Endothelial cell of umbilical vein (primary cell): ENCODE results near the gene TNS1. TPM values are rescaled to one million over a fixed set of nuclear protein-coding genes. Genes with fewer than 3 reads are reported as not detected.

Experiments
- BruUV-seq: library from RNA; stranded (reverse); fragments of 400-500 nt; replicated peaks from 2 replicates; lab custom pipeline; 2021; lab: Mats Ljungman, UMichigan
- CTCF ChIA-PET: fragments of 300-600, 350-600 bp; sonication (Branson Sonifier 250); formaldehyde crosslinking; loops from one replicate; lab custom pipeline; 2021; ENCODE audit warnings: antibody characterized with exemption, inconsistent platforms; lab: Charles Lee
- POLR2A ChIA-PET: fragments of 300-600, 350-600 bp; sonication (Branson Sonifier 250); formaldehyde crosslinking; loops from one replicate; lab custom pipeline; 2021; ENCODE audit warnings: antibody characterized with exemption, inconsistent platforms; lab: Charles Lee
- DNase-seq: peaks from one replicate; pipeline ENCODE4 v3.0.0-alpha.2; 2011; ENCODE audit warnings: low read depth, low spot score
- FAIRE-seq: peaks from 2 replicates; lab custom pipeline; 2011; peaks lifted over from hg19 to GRCh38; lab: Jason Lieb, UNC
- H2AFZ ChIP-seq: 2 replicates; pipeline ENCODE4 v1.6.0; 2012; ENCODE audit warnings: low read depth, low read length, control low read depth, inconsistent platforms
- H3K27ac ChIP-seq: 2 replicates; pipeline ENCODE4 v1.5.1; 2011; ENCODE audit warnings: low read depth, mild to moderate bottlenecking, control low read depth, low read length, moderate library complexity; ENCODE audit not compliant: insufficient read depth
- H3K27me3 ChIP-seq, 2 experiments: 2 replicates each; pipeline versions ENCODE4 v1.6.0 to v1.6.1; 2011; ENCODE audit warnings: low read length in 2 of 2, mixed read lengths in 1 of 2; ENCODE audit not compliant: control insufficient read depth in 2 of 2, insufficient read depth in 2 of 2
- H3K36me3 ChIP-seq, 2 experiments: 2 replicates in 1 of 2; 3 replicates in 1 of 2; pipeline ENCODE4 v1.5.1; 2011; ENCODE audit warnings: low read length in 2 of 2, mild to moderate bottlenecking in 1 of 2, moderate library complexity in 1 of 2; ENCODE audit not compliant: control insufficient read depth in 2 of 2, insufficient read depth in 2 of 2; ENCODE audit errors: extremely low read depth in 1 of 2
- H3K4me1 ChIP-seq: 3 replicates; pipeline ENCODE4 v1.5.1; 2011; ENCODE audit warnings: mild to moderate bottlenecking, low read length; ENCODE audit not compliant: control insufficient read depth, insufficient read depth; ENCODE audit errors: extremely low read depth
- H3K4me2 ChIP-seq: 2 replicates; pipeline ENCODE4 v1.6.1; 2011; ENCODE audit warnings: low read length, control low read depth, mixed read lengths; ENCODE audit not compliant: insufficient read depth
- H3K4me3 ChIP-seq, 3 experiments: fragments of 200-600 bp in 1 of 3; sonication (generic), shearing (Covaris generic) in 1 of 3; replicated peaks in 1 of 3; 2 replicates each; pipeline ENCODE4 v1.5.1; 2011 to 2016; ENCODE audit warnings: control low read depth in 3 of 3, low read length in 3 of 3, mild to moderate bottlenecking in 2 of 3, inconsistent platforms in 1 of 3, low read depth in 1 of 3, moderate library complexity in 1 of 3; ENCODE audit not compliant: insufficient read depth in 1 of 3
- H3K79me2 ChIP-seq: 2 replicates; pipeline ENCODE4 v1.6.0; 2012; ENCODE audit warnings: low read length, inconsistent platforms; ENCODE audit not compliant: control insufficient read depth, insufficient read depth
- H3K9ac ChIP-seq: replicated peaks from 2 replicates; pipeline ENCODE3; 2011; ENCODE audit warnings: low read length, control low read depth; ENCODE audit not compliant: insufficient read depth; ENCODE audit errors: extremely low read depth
- H3K9me1 ChIP-seq: replicated peaks from 3 replicates; pipeline ENCODE4 v1.6.0; 2011; ENCODE audit warnings: mild to moderate bottlenecking, low read length; ENCODE audit not compliant: control insufficient read depth, insufficient read depth; ENCODE audit errors: extremely low read depth
- H3K9me3 ChIP-seq: replicated peaks from 2 replicates; pipeline ENCODE4 v1.5.1; 2012; ENCODE audit warnings: low read length, inconsistent platforms; ENCODE audit not compliant: control insufficient read depth, insufficient read depth
- H4K20me1 ChIP-seq: replicated peaks from 2 replicates; pipeline ENCODE3; 2011; ENCODE audit warnings: mild to moderate bottlenecking, low read length; ENCODE audit not compliant: control insufficient read depth, insufficient read depth; ENCODE audit errors: extremely low read depth
- EZH2 ChIP-seq: IDR thresholded peaks from 2 replicates; pipeline ENCODE4 v1.6.1; 2012; ENCODE audit warnings: borderline replicate concordance, low read depth, mild to moderate bottlenecking, moderate library complexity, low read length, inconsistent platforms; ENCODE audit not compliant: severe bottlenecking
- FOS ChIP-seq: IDR thresholded peaks from 2 replicates; pipeline ENCODE4 v1.6.1; 2011; ENCODE audit warnings: mild to moderate bottlenecking, low read length, moderate library complexity, borderline replicate concordance; ENCODE audit not compliant: insufficient read depth
- GATA2 ChIP-seq: IDR thresholded peaks from 2 replicates; pipeline ENCODE4 v1.7.0; 2011; ENCODE audit warnings: low read depth, mild to moderate bottlenecking, moderate library complexity, mixed read lengths, low read length; ENCODE audit not compliant: insufficient read length, insufficient read depth
- JUN ChIP-seq: IDR thresholded peaks from 2 replicates; pipeline ENCODE4 v1.6.1; 2011; ENCODE audit warnings: borderline replicate concordance, low read depth; ENCODE audit not compliant: insufficient read length, insufficient read depth
- MAX ChIP-seq: IDR thresholded peaks from 2 replicates; pipeline ENCODE4 v1.6.1; 2011; ENCODE audit not compliant: insufficient read depth, insufficient read length
- MYC ChIP-seq: IDR thresholded peaks from one replicate; pipeline ENCODE4 v1.6.1; 2011; ENCODE audit warnings: mild to moderate bottlenecking, low read depth, low read length
- POLR2A ChIP-seq: IDR thresholded peaks from 2 replicates; pipeline ENCODE4 v1.6.1; 2012; ENCODE audit warnings: low read depth, mild to moderate bottlenecking, control low read depth, low read length
- POLR2AphosphoS5 ChIP-seq: IDR thresholded peaks from 2 replicates; pipeline ENCODE4 v1.6.1; 2012; ENCODE audit warnings: low read depth, mild to moderate bottlenecking, control low read depth, low read length, moderate library complexity; ENCODE audit not compliant: insufficient read depth
- dilution Hi-C: fragments of 300-500 bp; cut with MboI; formaldehyde crosslinking; loops from one replicate; pipeline ENCODE4 v1.15.0; 2019; ENCODE audit warnings: low sequenced_read_pairs; ENCODE audit not compliant: extremely low pct_ligation_motif_present
- intact Hi-C: fragments of 100-400 bp; cut with micrococcal nuclease; formaldehyde crosslinking; loops from one replicate; pipeline ENCODE4 v1.10.0; 2022
- polyA plus RNA-seq, 4 experiments: library from polyadenylated mRNA; depleted of rRNA in 3 of 4; stranded (reverse) in 3 of 4; unstranded in 1 of 4; fragments of >200 nt; gene quantifications; 2 replicates each; pipeline versions ENCODE4 v1.2.1 to v1.2.3, GENCODE V29; 2011 to 2012; ENCODE audit warnings: missing spikeins in 1 of 4
- total RNA-seq: library from RNA; stranded (reverse); gene quantifications from 2 replicates; pipeline ENCODE4 v1.2.3, GENCODE V29; 2021
- TF ChIP-seq, protein P1 (sequence below), 2 donors: IDR thresholded peaks; 1 replicate in 1 of 2; 2 replicates in 1 of 2; pipeline ENCODE4 v1.5.1; 2011; ENCODE audit warnings: low read length in 2 of 2, mild to moderate bottlenecking in 2 of 2, moderate library complexity in 2 of 2, control low read depth in 1 of 2, inconsistent platforms in 1 of 2, low read depth in 1 of 2; ENCODE audit not compliant: insufficient read depth in 1 of 2; ENCODE audit errors: extremely low read depth in 1 of 2

The TNS1 gene
- total and polyA plus RNA-seq, 2 donors (not counting 3 experiments of a cell fraction or from before 2014, with no cell fraction given), result 11.0 to 52.1 TPM

GRCh38 chr2:217939629-217940245 lies 63.1 kb downstream of the TNS1 start:
- Histone ChIP-seq H3K4me3 (no peak overlapping the region), H3K27ac (no peak overlapping the region), H3K36me3 (no peaks in the 10 kb centered on the region), H3K9me3 (no peaks in the 10 kb centered on the region), H3K79me2 (no peaks in the 10 kb centered on the region), H3K4me2 (no peak overlapping the region), H4K20me1 (no peaks in the 10 kb centered on the region), H2AFZ (no peak overlapping the region), H3K27me3 (no peaks in the 10 kb centered on the region), H3K9ac (no peak overlapping the region), H3K9me1 (no peaks in the 10 kb centered on the region), H3K4me1 (peaks cover 30% of the 10 kb centered on the region)
- dilution Hi-C loops (no loop called here), intact Hi-C loops (no loop called here)
- BruUV-seq, result no TSS peak
- TF ChIP-seq EZH2 (no peak), MYC (no peak), MAX (no peak), GATA2 (no peak), JUN (no peak), FOS (no peak), POLR2AphosphoS5 (no peak), POLR2A (no peak)
- TF ChIP-seq, protein P1, sequence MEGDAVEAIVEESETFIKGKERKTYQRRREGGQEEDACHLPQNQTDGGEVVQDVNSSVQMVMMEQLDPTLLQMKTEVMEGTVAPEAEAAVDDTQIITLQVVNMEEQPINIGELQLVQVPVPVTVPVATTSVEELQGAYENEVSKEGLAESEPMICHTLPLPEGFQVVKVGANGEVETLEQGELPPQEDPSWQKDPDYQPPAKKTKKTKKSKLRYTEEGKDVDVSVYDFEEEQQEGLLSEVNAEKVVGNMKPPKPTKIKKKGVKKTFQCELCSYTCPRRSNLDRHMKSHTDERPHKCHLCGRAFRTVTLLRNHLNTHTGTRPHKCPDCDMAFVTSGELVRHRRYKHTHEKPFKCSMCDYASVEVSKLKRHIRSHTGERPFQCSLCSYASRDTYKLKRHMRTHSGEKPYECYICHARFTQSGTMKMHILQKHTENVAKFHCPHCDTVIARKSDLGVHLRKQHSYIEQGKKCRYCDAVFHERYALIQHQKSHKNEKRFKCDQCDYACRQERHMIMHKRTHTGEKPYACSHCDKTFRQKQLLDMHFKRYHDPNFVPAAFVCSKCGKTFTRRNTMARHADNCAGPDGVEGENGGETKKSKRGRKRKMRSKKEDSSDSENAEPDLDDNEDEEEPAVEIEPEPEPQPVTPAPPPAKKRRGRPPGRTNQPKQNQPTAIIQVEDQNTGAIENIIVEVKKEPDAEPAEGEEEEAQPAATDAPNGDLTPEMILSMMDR (IDR thresholded peaks at IDR 0.05; ENCODE audit: extremely low read depth in 1 of 2, insufficient read depth in 1 of 2, low read depth in 1 of 2, low read length in 2 of 2), result no peak
- ChIA-PET POLR2A (no interaction called here), CTCF (interaction anchor here (1.0 kb wide), 1 partner anchor 19 kb away, joined by 3 read pairs; no protein-coding TSS in a partner anchor)
- no peak for DNase-seq
- FAIRE-seq, result no peak
